SK-N-MC (cell line): Measurements from ENCODE around the gene KLRC1.
"Not testable (repeated sequence)": the region's sequence is repeated elsewhere in the genome, so short reads cannot be mapped to it uniquely, and the experiment has no call there.

Source experiments
- DNase-seq: peaks from one replicate; pipeline ENCODE4 v3.0.0-alpha.2; 2011; ENCODE audit warnings: low read depth, low spot score
- H3K27ac ChIP-seq: fragments of 200-600 bp; sonication (generic); 2 replicates; pipeline ENCODE4 v1.5.1; 2016; ENCODE audit warnings: mixed run types
- H3K36me3 ChIP-seq: fragments of 200-600 bp; sonication (generic); 2 replicates; pipeline ENCODE4 v1.6.1; 2017; ENCODE audit warnings: antibody characterized with exemption, low read length, mixed read lengths; ENCODE audit not compliant: insufficient read depth
- H3K4me3 ChIP-seq: fragments of 200-600 bp; sonication (generic); 2 replicates; pipeline ENCODE4 v1.5.1; 2016
- H3K9ac ChIP-seq: fragments of 200-600 bp; sonication (generic); 2 replicates; pipeline ENCODE4 v1.8.0; 2017; ENCODE audit warnings: mixed run types, mixed read lengths; ENCODE audit not compliant: insufficient read length
- H3K9me3 ChIP-seq: fragments of 200-600 bp; sonication (generic); 2 replicates; pipeline ENCODE4 v1.6.1; 2017; ENCODE audit warnings: low read depth, mild to moderate bottlenecking, antibody characterized with exemption, low read length, moderate library complexity, mixed read lengths
- EZH2 ChIP-seq: fragments of 200-600 bp; sonication (generic); IDR thresholded peaks from one replicate; pipeline ENCODE4 v1.6.1; 2017; ENCODE audit warnings: antibody characterized with exemption
- FOXP2 ChIP-seq: optimal IDR thresholded peaks from 2 replicates; pipeline ENCODE3; 2011; ENCODE audit warnings: mild to moderate bottlenecking, moderate library complexity; ENCODE audit not compliant: insufficient read depth; ENCODE audit errors: extremely low read length, control extremely low read depth
- POLR2AphosphoS5 ChIP-seq: IDR thresholded peaks from 2 replicates; pipeline ENCODE4 v1.6.1; 2012; ENCODE audit warnings: mild to moderate bottlenecking, low read depth, low read length, borderline replicate concordance

The KLRC1 gene

GRCh38 chr12:10420334-10420733, 32.8 kb downstream of the KLRC1 start, which contains the start of gene KLRC3:
KLRC3 (minus strand) TSS chr12:10420595; CDS start chr12:10420550, 45 bp downstream.
- not testable (repeated sequence) for H3K36me3 ChIP-seq, H3K27ac ChIP-seq, H3K9ac ChIP-seq, H3K4me3 ChIP-seq, DNase-seq, H3K9me3 ChIP-seq

GRCh38 chr12:10409392-10409791, 43.8 kb downstream of the KLRC1 start, which contains the start of gene KLRC4:
KLRC4 (minus strand) TSS chr12:10409757; CDS start chr12:10409575, 182 bp downstream.
- no peak for DNase-seq
- Histone ChIP-seq H3K36me3 (no peaks in the 10 kb centered on the region), H3K4me3 (no peak within 1 kb of the TSS), H3K9ac (no peak within 1 kb of the TSS), H3K27ac (no peak within 1 kb of the TSS), H3K9me3 (peaks cover 5% of the 10 kb centered on the region; the same call in 1 of the 2 replicates)
- TF ChIP-seq EZH2 (no peak), FOXP2 (no peak), POLR2AphosphoS5 (no peak)

- Histone ChIP-seq H3K27ac (no peak overlapping the region), H3K9me3 (peaks cover 5% of the 10 kb centered on the region; the same call in 1 of the 2 replicates), H3K9ac (no peak overlapping the region), H3K36me3 (no peaks in the 10 kb centered on the region), H3K4me3 (no peak overlapping the region)
- TF ChIP-seq EZH2 = no peak
- TF ChIP-seq POLR2AphosphoS5 = no peak
- TF ChIP-seq FOXP2 = no peak
- no peak for DNase-seq
Observed at GRCh38 chr12:10408842-10409241, 44.3 kb downstream of the KLRC1 start.

GRCh38 chr12:10406725-10407124, 46.5 kb downstream of the KLRC1 start:
- TF ChIP-seq EZH2 (no peak), FOXP2 (no peak), POLR2AphosphoS5 (no peak)
- Histone ChIP-seq H3K36me3 (no peaks in the 10 kb centered on the region), H3K4me3 (no peak overlapping the region), H3K9ac (no peak overlapping the region), H3K9me3 (peaks cover 5% of the 10 kb centered on the region; the same call in 1 of the 2 replicates), H3K27ac (no peak overlapping the region)
- DNase-seq = no peak

GRCh38 chr12:10405294-10405693, 47.9 kb downstream of the KLRC1 start:
- H3K9me3 ChIP-seq = peaks cover 5% of the 10 kb centered on the region; the same call in 1 of the 2 replicates
- no peak overlapping the region for H3K9ac ChIP-seq
- TF ChIP-seq POLR2AphosphoS5 = no peak
- TF ChIP-seq FOXP2 = no peak
- no peak for TF ChIP-seq EZH2
- H3K27ac ChIP-seq = no peak overlapping the region
- H3K4me3 ChIP-seq = no peak overlapping the region
- no peaks in the 10 kb centered on the region for H3K36me3 ChIP-seq
- DNase-seq = no peak

- H3K36me3 ChIP-seq = no peaks in the 10 kb centered on the region
- no peak for TF ChIP-seq EZH2
- no peak for TF ChIP-seq FOXP2
- no peak for TF ChIP-seq POLR2AphosphoS5
- H3K9me3 ChIP-seq = peaks cover 5% of the 10 kb centered on the region; the same call in 1 of the 2 replicates
Observed at GRCh38 chr12:10404798-10405197, 48.4 kb downstream of the KLRC1 start.

GRCh38 chr12:10400829-10401228, 52.3 kb downstream of the KLRC1 start:
- Histone ChIP-seq H3K27ac (no peak overlapping the region), H3K36me3 (no peaks in the 10 kb centered on the region), H3K9ac (no peak overlapping the region), H3K9me3 (peaks cover 5% of the 10 kb centered on the region; the same call in 1 of the 2 replicates), H3K4me3 (no peak overlapping the region)
- no peak for DNase-seq
- TF ChIP-seq POLR2AphosphoS5 (no peak), FOXP2 (no peak), EZH2 (no peak)

More at GRCh38 chr12:10404798-10405197, 48.4 kb downstream of the KLRC1 start:
- DNase-seq = no peak
- no peak overlapping the region for H3K4me3 ChIP-seq
- H3K27ac ChIP-seq = no peak overlapping the region
- H3K9ac ChIP-seq = no peak overlapping the region

GRCh38 chr12:10398168-10398567, 55.0 kb downstream of the KLRC1 start:
- TF ChIP-seq POLR2AphosphoS5 (no peak), FOXP2 (no peak), EZH2 (no peak)
- Histone ChIP-seq H3K9me3 (no peaks in the 10 kb centered on the region), H3K9ac (no peak overlapping the region), H3K36me3 (no peaks in the 10 kb centered on the region), H3K4me3 (no peak overlapping the region), H3K27ac (no peak overlapping the region)
- no peak for DNase-seq

- no peaks in the 10 kb centered on the region for H3K9me3 ChIP-seq
- H3K36me3 ChIP-seq = no peaks in the 10 kb centered on the region
- H3K9ac ChIP-seq = no peak overlapping the region
- DNase-seq = no peak
- H3K4me3 ChIP-seq = no peak overlapping the region
- TF ChIP-seq EZH2 (no peak), FOXP2 (no peak), POLR2AphosphoS5 (no peak)
- no peak overlapping the region for H3K27ac ChIP-seq
Observed at GRCh38 chr12:10397296-10397695, 55.9 kb downstream of the KLRC1 start.

GRCh38 chr12:10396176-10396575, 57.0 kb downstream of the KLRC1 start:
- H3K9ac ChIP-seq, H3K9me3 ChIP-seq, H3K4me3 ChIP-seq, DNase-seq, H3K36me3 ChIP-seq, H3K27ac ChIP-seq: not testable (repeated sequence)
